Measurements from ENCODE around the gene SLC35E3. TPM values are rescaled to one million over a fixed set of nuclear protein-coding genes. Genes with fewer than 3 reads are reported as not detected.

The SLC35E3 gene
- total and polyA plus RNA-seq, 2 of the 13 experiments (the other 11 are each of a cell fraction or from before 2014, with no cell fraction given) = 13.0 to 22.1 TPM

DNA sequence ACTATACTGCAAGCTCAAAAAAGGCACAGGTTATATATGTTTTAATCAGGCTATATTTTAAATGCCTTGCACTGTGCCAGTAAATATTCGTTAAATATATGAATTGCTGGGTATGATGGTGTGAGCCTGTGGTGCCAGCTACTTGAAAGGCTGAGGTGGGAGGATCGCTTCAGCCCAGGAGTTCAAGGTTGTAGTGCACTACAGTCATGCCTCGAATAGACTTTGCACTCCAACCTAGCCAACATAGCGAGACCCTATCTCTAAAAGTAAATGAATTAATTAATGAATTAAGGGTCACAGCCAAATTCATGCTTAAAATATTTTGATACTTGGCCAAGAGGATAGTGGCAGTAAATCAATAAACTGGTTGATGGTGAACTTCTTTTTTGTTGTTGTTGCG is 39.8 kb downstream of the SLC35E3 start (continued):
- TF ChIP-seq, protein P1, sequence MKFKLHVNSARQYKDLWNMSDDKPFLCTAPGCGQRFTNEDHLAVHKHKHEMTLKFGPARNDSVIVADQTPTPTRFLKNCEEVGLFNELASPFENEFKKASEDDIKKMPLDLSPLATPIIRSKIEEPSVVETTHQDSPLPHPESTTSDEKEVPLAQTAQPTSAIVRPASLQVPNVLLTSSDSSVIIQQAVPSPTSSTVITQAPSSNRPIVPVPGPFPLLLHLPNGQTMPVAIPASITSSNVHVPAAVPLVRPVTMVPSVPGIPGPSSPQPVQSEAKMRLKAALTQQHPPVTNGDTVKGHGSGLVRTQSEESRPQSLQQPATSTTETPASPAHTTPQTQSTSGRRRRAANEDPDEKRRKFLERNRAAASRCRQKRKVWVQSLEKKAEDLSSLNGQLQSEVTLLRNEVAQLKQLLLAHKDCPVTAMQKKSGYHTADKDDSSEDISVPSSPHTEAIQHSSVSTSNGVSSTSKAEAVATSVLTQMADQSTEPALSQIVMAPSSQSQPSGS (CRISPR knock-in tag; IDR thresholded peaks at IDR 0.05) = no peak
- TF ChIP-seq, protein P2, sequence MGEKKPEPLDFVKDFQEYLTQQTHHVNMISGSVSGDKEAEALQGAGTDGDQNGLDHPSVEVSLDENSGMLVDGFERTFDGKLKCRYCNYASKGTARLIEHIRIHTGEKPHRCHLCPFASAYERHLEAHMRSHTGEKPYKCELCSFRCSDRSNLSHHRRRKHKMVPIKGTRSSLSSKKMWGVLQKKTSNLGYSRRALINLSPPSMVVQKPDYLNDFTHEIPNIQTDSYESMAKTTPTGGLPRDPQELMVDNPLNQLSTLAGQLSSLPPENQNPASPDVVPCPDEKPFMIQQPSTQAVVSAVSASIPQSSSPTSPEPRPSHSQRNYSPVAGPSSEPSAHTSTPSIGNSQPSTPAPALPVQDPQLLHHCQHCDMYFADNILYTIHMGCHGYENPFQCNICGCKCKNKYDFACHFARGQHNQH (CRISPR knock-in tag; IDR thresholded peaks at IDR 0.05) = 0 out of 2 replicates have a peak, but pooled peaks have one; percentile 24
- no peak for TF ChIP-seq ZNF329 (CRISPR knock-in tag; IDR thresholded peaks at IDR 0.05; ENCODE audit: low read depth)
- no peak for TF ChIP-seq ZFP36L1 (CRISPR knock-in tag; IDR thresholded peaks at IDR 0.05)
- TF ChIP-seq EP300 (IDR thresholded peaks at IDR 0.05; ENCODE audit: low read depth in 2 of 2, low read length in 2 of 2) = 0 out of 4 replicates have a peak, but pooled peaks of 1 of the 2 experiments have one; percentile 20
- TF ChIP-seq EP300 (CRISPR knock-in tag; IDR thresholded peaks at IDR 0.05; ENCODE audit: borderline replicate concordance) = no peak
- peak; percentile 89 for TF ChIP-seq HNF4A (CRISPR knock-in tag; IDR thresholded peaks at IDR 0.05)
- peak; percentile 65; the same call in 1 of the 2 replicates for TF ChIP-seq NCOR1 (IDR thresholded peaks at IDR 0.05; ENCODE audit: borderline replicate concordance, low read length)
- no peak for TF ChIP-seq POLR2AphosphoS5 (IDR thresholded peaks at IDR 0.05; ENCODE audit: low read depth, low read length)
- no peak for TF ChIP-seq HNRNPLL (IDR thresholded peaks at IDR 0.05; ENCODE audit: low read depth, low read length, poor library complexity, severe bottlenecking)
- TF ChIP-seq, protein P3, sequence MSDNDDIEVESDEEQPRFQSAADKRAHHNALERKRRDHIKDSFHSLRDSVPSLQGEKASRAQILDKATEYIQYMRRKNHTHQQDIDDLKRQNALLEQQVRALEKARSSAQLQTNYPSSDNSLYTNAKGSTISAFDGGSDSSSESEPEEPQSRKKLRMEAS (IDR thresholded peaks at IDR 0.05) = no peak
- peak; percentile 21 for TF ChIP-seq SAP130 (CRISPR knock-in tag; IDR thresholded peaks at IDR 0.05; ENCODE audit: low read depth)
- TF ChIP-seq, protein P4, sequence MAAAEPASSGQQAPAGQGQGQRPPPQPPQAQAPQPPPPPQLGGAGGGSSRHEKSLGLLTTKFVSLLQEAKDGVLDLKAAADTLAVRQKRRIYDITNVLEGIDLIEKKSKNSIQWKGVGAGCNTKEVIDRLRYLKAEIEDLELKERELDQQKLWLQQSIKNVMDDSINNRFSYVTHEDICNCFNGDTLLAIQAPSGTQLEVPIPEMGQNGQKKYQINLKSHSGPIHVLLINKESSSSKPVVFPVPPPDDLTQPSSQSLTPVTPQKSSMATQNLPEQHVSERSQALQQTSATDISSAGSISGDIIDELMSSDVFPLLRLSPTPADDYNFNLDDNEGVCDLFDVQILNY (CRISPR knock-in tag; conservative IDR thresholded peaks at IDR 0.05) = no peak
- TF ChIP-seq, protein P5, sequence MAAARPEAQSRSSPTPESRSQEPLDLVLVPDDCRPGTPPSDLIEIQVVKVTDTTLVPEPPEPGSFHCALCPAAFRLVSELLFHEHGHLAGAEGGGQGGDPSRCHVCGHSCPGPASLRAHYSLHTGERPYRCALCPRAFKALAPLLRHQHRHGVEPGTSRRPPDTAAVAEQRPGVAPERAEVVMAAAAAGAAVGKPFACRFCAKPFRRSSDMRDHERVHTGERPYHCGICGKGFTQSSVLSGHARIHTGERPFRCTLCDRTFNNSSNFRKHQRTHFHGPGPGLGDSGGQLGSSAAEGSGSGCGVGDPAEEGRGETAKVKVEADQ (CRISPR knock-in tag; IDR thresholded peaks at IDR 0.05; ENCODE audit: borderline replicate concordance) = no peak
- TF ChIP-seq ZSCAN20 (CRISPR knock-in tag; IDR thresholded peaks at IDR 0.05; ENCODE audit: borderline replicate concordance) = no peak
- no peak for TF ChIP-seq SMC3 (IDR thresholded peaks at IDR 0.05; ENCODE audit: low read length)
- peak; percentile 13; the same call in 1 of the 2 replicates for TF ChIP-seq SALL1 (CRISPR knock-in tag; IDR thresholded peaks at IDR 0.05)
- TF ChIP-seq RARA (CRISPR knock-in tag; IDR thresholded peaks at IDR 0.05) = peak; percentile 67
- no peak for TF ChIP-seq ZEB1 (IDR thresholded peaks at IDR 0.05; ENCODE audit: insufficient replicate concordance, low read depth)
- no peak for TF ChIP-seq JUN (CRISPR knock-in tag; IDR thresholded peaks at IDR 0.05)
- TF ChIP-seq, protein P6, sequence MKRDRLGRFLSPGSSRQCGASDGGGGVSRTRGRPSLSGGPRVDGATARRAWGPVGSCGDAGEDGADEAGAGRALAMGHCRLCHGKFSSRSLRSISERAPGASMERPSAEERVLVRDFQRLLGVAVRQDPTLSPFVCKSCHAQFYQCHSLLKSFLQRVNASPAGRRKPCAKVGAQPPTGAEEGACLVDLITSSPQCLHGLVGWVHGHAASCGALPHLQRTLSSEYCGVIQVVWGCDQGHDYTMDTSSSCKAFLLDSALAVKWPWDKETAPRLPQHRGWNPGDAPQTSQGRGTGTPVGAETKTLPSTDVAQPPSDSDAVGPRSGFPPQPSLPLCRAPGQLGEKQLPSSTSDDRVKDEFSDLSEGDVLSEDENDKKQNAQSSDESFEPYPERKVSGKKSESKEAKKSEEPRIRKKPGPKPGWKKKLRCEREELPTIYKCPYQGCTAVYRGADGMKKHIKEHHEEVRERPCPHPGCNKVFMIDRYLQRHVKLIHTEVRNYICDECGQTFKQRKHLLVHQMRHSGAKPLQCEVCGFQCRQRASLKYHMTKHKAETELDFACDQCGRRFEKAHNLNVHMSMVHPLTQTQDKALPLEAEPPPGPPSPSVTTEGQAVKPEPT (CRISPR knock-in tag; IDR thresholded peaks at IDR 0.05; ENCODE audit: low read depth) = no peak

Data from HepG2 (cell line).